Activated CD4-positive, alpha-beta T cell treated with anti-CD3 and anti-CD28 coated beads for 36 hours (primary cell): Measurements from ENCODE around the gene KCNJ14. TPM values are rescaled to one million over a fixed set of nuclear protein-coding genes. Genes with fewer than 3 reads are reported as not detected.

ENCODE experiments used
- ATAC-seq: fragments of 200-7000 bp; cut with Tn5 transposase; one replicate; pipeline ENCODE4 v1.10.0; 2021; ENCODE audit warnings: mild to moderate bottlenecking, moderate library complexity
- CTCF ChIA-PET: fragments of 350-600 bp; sonication (Branson Sonifier 250); formaldehyde crosslinking; loops from one replicate; lab custom pipeline; 2021; ENCODE audit warnings: antibody characterized with exemption; lab: Charles Lee
- POLR2A ChIA-PET: fragments of 350-600 bp; sonication (Branson Sonifier 250); formaldehyde crosslinking; loops from one replicate; lab custom pipeline; 2021; ENCODE audit warnings: antibody characterized with exemption, inconsistent platforms; lab: Charles Lee
- DNase-seq: peaks from one replicate; pipeline ENCODE4 v3.0.0-alpha.2; 2020
- H3K27ac Mint-ChIP-seq: one replicate; pipeline ENCODE4 v1.8.0; 2021; ENCODE audit warnings: mixed read lengths
- H3K27me3 Mint-ChIP-seq: one replicate; pipeline ENCODE4 v1.8.0; 2021; ENCODE audit warnings: mixed read lengths
- H3K36me3 Mint-ChIP-seq: one replicate; pipeline ENCODE4 v1.8.0; 2021; ENCODE audit warnings: low read depth, mixed read lengths
- H3K4me1 Mint-ChIP-seq: one replicate; pipeline ENCODE4 v1.8.0; 2021; ENCODE audit warnings: mixed read lengths
- H3K4me3 Mint-ChIP-seq: one replicate; pipeline ENCODE4 v1.8.0; 2021; ENCODE audit warnings: mild to moderate bottlenecking, moderate library complexity, mixed read lengths
- H3K9me3 Mint-ChIP-seq: one replicate; pipeline ENCODE4 v1.8.0; 2021; ENCODE audit warnings: low read depth, mixed read lengths
- intact Hi-C, 2 experiments: fragments of 100-400 bp; cut with DNase I in 1 of 2; cut with micrococcal nuclease in 1 of 2; formaldehyde crosslinking; loops; one replicate each; pipeline versions ENCODE4 v1.14.2 to v1.15.1; 2022 to 2024; cut with DNase I, micrococcal nuclease
- total RNA-seq, 2 experiments: library from RNA; stranded (reverse); gene quantifications; one replicate each; pipeline ENCODE4 v1.2.3, GENCODE V29; 2021

The KCNJ14 gene
- total RNA-seq, 2 experiments from 2014 or later: 0.86 to 1.1 TPM

GRCh38 chr19:48471836-48472235, 16.5 kb downstream of the KCNJ14 start:
- ChIA-PET CTCF (no interaction called here), POLR2A (no interaction called here)
- Mint-ChIP-seq H3K4me3 (no peak overlapping the region), H3K36me3 (peaks cover 11% of the 10 kb centered on the region), H3K4me1 (peaks cover 21% of the 10 kb centered on the region), H3K9me3 (no peaks in the 10 kb centered on the region), H3K27me3 (no peaks in the 10 kb centered on the region), H3K27ac (no peak overlapping the region)
- DNase-seq (no peak), ATAC-seq (no peak)
- intact Hi-C loops: no loop called here

- H3K27me3 Mint-ChIP-seq: no peaks in the 10 kb centered on the region
- POLR2A ChIA-PET: no interaction called here
- ATAC-seq (no peak), DNase-seq (no peak)
- intact Hi-C loops: no loop called here
- no peaks in the 10 kb centered on the region for H3K9me3 Mint-ChIP-seq
- CTCF ChIA-PET: no interaction called here
- no peak overlapping the region for H3K4me3 Mint-ChIP-seq
- peaks cover 11% of the 10 kb centered on the region for H3K36me3 Mint-ChIP-seq
- no peak overlapping the region for H3K27ac Mint-ChIP-seq
- peaks cover 15% of the 10 kb centered on the region for H3K4me1 Mint-ChIP-seq
Observed at GRCh38 chr19:48473161-48473966, 18.0 kb downstream of the KCNJ14 start.

GRCh38 chr19:48474084-48474592, 18.8 kb downstream of the KCNJ14 start:
- peaks cover 12% of the 10 kb centered on the region for H3K4me1 Mint-ChIP-seq
- intact Hi-C loops: no loop called here
- CTCF ChIA-PET: no interaction called here
- no peaks in the 10 kb centered on the region for H3K27me3 Mint-ChIP-seq
- POLR2A ChIA-PET: no interaction called here
- DNase-seq (no peak), ATAC-seq (no peak)
- no peak overlapping the region for H3K4me3 Mint-ChIP-seq
- no peak overlapping the region for H3K27ac Mint-ChIP-seq
- peaks cover 11% of the 10 kb centered on the region for H3K36me3 Mint-ChIP-seq
- no peaks in the 10 kb centered on the region for H3K9me3 Mint-ChIP-seq

- CTCF ChIA-PET: interaction anchor here (0.6 to 2.2 kb wide), 3 partner anchors 14 to 450 kb away, joined by 3 to 6 read pairs (median 3); no protein-coding TSS in a partner anchor
- H3K4me1 Mint-ChIP-seq: peaks cover 5% of the 10 kb centered on the region
- H3K27ac Mint-ChIP-seq: peak overlapping the region; percentile 51
- H3K36me3 Mint-ChIP-seq: peaks cover 11% of the 10 kb centered on the region
- no peaks in the 10 kb centered on the region for H3K27me3 Mint-ChIP-seq
- no peak overlapping the region for H3K4me3 Mint-ChIP-seq
- no peaks in the 10 kb centered on the region for H3K9me3 Mint-ChIP-seq
- POLR2A ChIA-PET: no interaction called here
- intact Hi-C loops: no loop called here
- no peak for ATAC-seq
- DNase-seq: no peak
Observed at GRCh38 chr19:48475369-48476068, 20.1 kb downstream of the KCNJ14 start.

- CTCF ChIA-PET: interaction anchor here (0.7 to 2.2 kb wide), 3 partner anchors 14 to 161 kb away, joined by 3 to 6 read pairs (median 5); no protein-coding TSS in a partner anchor
- POLR2A ChIA-PET: interaction anchor here (0.7 kb wide), 1 partner anchor 11 kb away, joined by 3 read pairs; no protein-coding TSS in a partner anchor
- peak overlapping the region; percentile 51 for H3K27ac Mint-ChIP-seq
Observed at GRCh38 chr19:48476176-48476575, 20.8 kb downstream of the KCNJ14 start.

GRCh38 chr19:48477067-48477685, 21.8 kb downstream of the KCNJ14 start:
- Mint-ChIP-seq H3K27me3 (no peaks in the 10 kb centered on the region), H3K4me1 (peaks cover 11% of the 10 kb centered on the region), H3K9me3 (no peaks in the 10 kb centered on the region), H3K4me3 (no peak overlapping the region), H3K27ac (no peak overlapping the region), H3K36me3 (peaks cover 5% of the 10 kb centered on the region)
- DNase-seq: no peak
- POLR2A ChIA-PET: no interaction called here
- intact Hi-C loops: no loop called here
- no peak for ATAC-seq
- CTCF ChIA-PET: interaction anchor here (2.2 kb wide), 1 partner anchor 13 kb away, joined by 6 read pairs; no protein-coding TSS in a partner anchor

More at GRCh38 chr19:48476176-48476575, 20.8 kb downstream of the KCNJ14 start:
- no peak overlapping the region for H3K4me3 Mint-ChIP-seq
- no peaks in the 10 kb centered on the region for H3K9me3 Mint-ChIP-seq
- intact Hi-C loops: no loop called here
- no peaks in the 10 kb centered on the region for H3K27me3 Mint-ChIP-seq
- H3K4me1 Mint-ChIP-seq: peaks cover 6% of the 10 kb centered on the region
- peaks cover 8% of the 10 kb centered on the region for H3K36me3 Mint-ChIP-seq
- ATAC-seq (no peak), DNase-seq (no peak)

GRCh38 chr19:48477698-48478338, 22.4 kb downstream of the KCNJ14 start:
- POLR2A ChIA-PET: no interaction called here
- no peaks in the 10 kb centered on the region for H3K9me3 Mint-ChIP-seq

GRCh38 chr19:48478339-48479256, 23.2 kb downstream of the KCNJ14 start:
- H3K27me3 Mint-ChIP-seq: no peaks in the 10 kb centered on the region
- H3K4me1 Mint-ChIP-seq: peaks cover 11% of the 10 kb centered on the region
- CTCF ChIA-PET: interaction anchor here (0.8 kb wide), 1 partner anchor 16 kb away, joined by 3 read pairs; no protein-coding TSS in a partner anchor
- H3K4me3 Mint-ChIP-seq: no peak overlapping the region
- ATAC-seq (no peak), DNase-seq (no peak)
- POLR2A ChIA-PET: no interaction called here
- H3K27ac Mint-ChIP-seq: no peak overlapping the region
- peaks cover 2% of the 10 kb centered on the region for H3K36me3 Mint-ChIP-seq
- intact Hi-C loops: no loop called here
- H3K9me3 Mint-ChIP-seq: no peaks in the 10 kb centered on the region

More at GRCh38 chr19:48477698-48478338, 22.4 kb downstream of the KCNJ14 start:
- intact Hi-C loops: no loop called here
- DNase-seq (no peak), ATAC-seq (no peak)
- CTCF ChIA-PET: no interaction called here
- no peak overlapping the region for H3K27ac Mint-ChIP-seq
- peaks cover 2% of the 10 kb centered on the region for H3K36me3 Mint-ChIP-seq
- H3K4me1 Mint-ChIP-seq: peaks cover 11% of the 10 kb centered on the region
- H3K27me3 Mint-ChIP-seq: no peaks in the 10 kb centered on the region
- H3K4me3 Mint-ChIP-seq: no peak overlapping the region

GRCh38 chr19:48479686-48480085, 24.3 kb downstream of the KCNJ14 start:
- DNase-seq (no peak), ATAC-seq (no peak)
- intact Hi-C loops: loop anchor here in 1 of 2 experiments (1.0 kb wide), 1 partner anchor 10 kb away; the partner anchor contains the start of gene CYTH2
- Mint-ChIP-seq H3K4me1 (peaks cover 11% of the 10 kb centered on the region), H3K9me3 (no peaks in the 10 kb centered on the region), H3K36me3 (no peaks in the 10 kb centered on the region), H3K27ac (peak overlapping the region; percentile 25), H3K27me3 (no peaks in the 10 kb centered on the region), H3K4me3 (peak overlapping the region; percentile 76)
- POLR2A ChIA-PET: no interaction called here
- CTCF ChIA-PET: interaction anchor here (1.1 to 2.4 kb wide), 3 partner anchors 10 to 105 kb away, joined by 4 to 9 read pairs (median 7); no protein-coding TSS in a partner anchor

GRCh38 chr19:48480183-48480557, 24.8 kb downstream of the KCNJ14 start:
- ChIA-PET CTCF (interaction anchor here (0.6 to 2.4 kb wide), 4 partner anchors 9 to 225 kb away, joined by 3 to 9 read pairs (median 6); no protein-coding TSS in a partner anchor), POLR2A (no interaction called here)
- peaks cover 11% of the 10 kb centered on the region for H3K4me1 Mint-ChIP-seq
- H3K36me3 Mint-ChIP-seq: no peaks in the 10 kb centered on the region
- H3K4me3 Mint-ChIP-seq: peak overlapping the region; percentile 76
- H3K27me3 Mint-ChIP-seq: no peaks in the 10 kb centered on the region
- ATAC-seq (peak; percentile 54), DNase-seq (peak; percentile 69)
- H3K27ac Mint-ChIP-seq: peak overlapping the region; percentile 86
- intact Hi-C loops: loop anchor here in 1 of 2 experiments (1.0 kb wide), 1 partner anchor 11 kb away; the partner anchor contains the start of gene CYTH2
- H3K9me3 Mint-ChIP-seq: no peaks in the 10 kb centered on the region
